K562 (cell line): Measurements from ENCODE around the gene SPATS2L. TPM values are rescaled to one million over a fixed set of nuclear protein-coding genes. Genes with fewer than 3 reads are reported as not detected.

Experiments
- ATAC-seq: fragments of 200-7000 bp; cut with Tn5 transposase; 3 replicates; pipeline ENCODE4 v1.9.1; 2020; ENCODE audit warnings: moderate library complexity
- BruUV-seq: library from RNA; stranded (reverse); fragments of 400-500 nt; replicated peaks from 2 replicates; lab custom pipeline; 2021; lab: Mats Ljungman, UMichigan
- CTCF ChIA-PET: fragments of 300-600 bp; formaldehyde crosslinking; extraction: SDS; loops from one replicate; lab custom pipeline; 2021; ENCODE audit warnings: low intra/inter-chr PET ratio; lab: Yijun Ruan, JAX
- POLR2A ChIA-PET: fragments of 300-600, 350-650 bp; sonication (Branson Sonifier 250); formaldehyde crosslinking; extraction: SDS; loops from one replicate; lab custom pipeline; 2021; ENCODE audit warnings: antibody characterized with exemption, inconsistent platforms; lab: Yijun Ruan, JAX
- DNase-seq, 4 experiments: peaks; one replicate each; pipeline versions ENCODE4 v3.0.0 to v3.0.0-alpha.2; 2011 to 2018; ENCODE audit warnings: low spot score in 3 of 4, mixed read lengths in 3 of 4; ENCODE audit errors: extremely low read depth in 1 of 4
- FAIRE-seq: peaks from 2 replicates; lab custom pipeline; 2011; peaks lifted over from hg19 to GRCh38; lab: Jason Lieb, UNC
- H2AFZ ChIP-seq: 2 replicates; pipeline ENCODE4 v1.6.0; 2011; ENCODE audit warnings: low read depth, low read length, control low read depth, inconsistent platforms
- H3K27ac ChIP-seq: fragments of 200-600 bp; 3 replicates; pipeline ENCODE4 v1.8.0; 2011; ENCODE audit warnings: low read depth, mild to moderate bottlenecking, control low read depth, inconsistent platforms, low read length, moderate library complexity, mixed read lengths; ENCODE audit errors: extremely low read depth
- H3K27me3 ChIP-seq, 2 experiments: fragments of 300-600 bp in 1 of 2; 2 replicates in 1 of 2; 3 replicates in 1 of 2; pipeline versions ENCODE4 v1.6.0 to v1.8.0; 2011; ENCODE audit warnings: inconsistent platforms in 2 of 2, low read length in 2 of 2, mild to moderate bottlenecking in 1 of 2, mixed read lengths in 1 of 2, moderate library complexity in 1 of 2; ENCODE audit not compliant: control insufficient read depth in 2 of 2, insufficient read depth in 2 of 2
- H3K36me3 ChIP-seq: fragments of 300-600 bp; 3 replicates; pipeline ENCODE4 v1.8.0; 2011; ENCODE audit warnings: mild to moderate bottlenecking, low read length, inconsistent platforms; ENCODE audit not compliant: control insufficient read depth, insufficient read depth
- H3K4me1 ChIP-seq, 2 experiments: fragments of 200-600 bp in 1 of 2; replicated peaks in 1 of 2; 2 replicates in 1 of 2; 3 replicates in 1 of 2; pipeline versions ENCODE4 v1.5.1 to v1.8.0; 2011; ENCODE audit warnings: inconsistent platforms in 2 of 2, low read length in 2 of 2, mild to moderate bottlenecking in 1 of 2, mixed read lengths in 1 of 2, moderate library complexity in 1 of 2; ENCODE audit not compliant: control insufficient read depth in 2 of 2, insufficient read depth in 2 of 2
- H3K4me2 ChIP-seq: 2 replicates; pipeline ENCODE4 v1.6.1; 2011; ENCODE audit warnings: low read length, control low read depth, inconsistent platforms, mixed read lengths; ENCODE audit not compliant: insufficient read depth
- H3K4me3 ChIP-seq: fragments of 200-600 bp; sonication (generic), shearing (Covaris generic); 2 replicates; pipeline ENCODE4 v1.5.1; 2016; ENCODE audit warnings: control low read depth, inconsistent platforms
- H3K79me2 ChIP-seq: fragments of 200-600 bp; 3 replicates; pipeline ENCODE4 v1.8.0; 2011; ENCODE audit warnings: low read length, inconsistent platforms; ENCODE audit not compliant: control insufficient read depth, insufficient read depth
- H3K9ac ChIP-seq, 2 experiments: 2 replicates each; pipeline versions ENCODE4 v1.6.0 to v1.6.1; 2011; ENCODE audit warnings: low read depth in 2 of 2, low read length in 2 of 2, control low read depth in 1 of 2, inconsistent platforms in 1 of 2, mild to moderate bottlenecking in 1 of 2, mixed read lengths in 1 of 2; ENCODE audit not compliant: insufficient read depth in 1 of 2
- H3K9me1 ChIP-seq: one replicate; pipeline ENCODE4 v1.6.0; 2011; ENCODE audit warnings: inconsistent platforms, mild to moderate bottlenecking, low read length, moderate library complexity; ENCODE audit not compliant: control insufficient read depth, insufficient read depth
- H3K9me3 ChIP-seq: replicated peaks from 2 replicates; pipeline ENCODE4 v1.5.1; 2011; ENCODE audit warnings: low read depth, low read length, inconsistent platforms; ENCODE audit not compliant: control insufficient read depth, insufficient read depth
- H4K20me1 ChIP-seq: replicated peaks from 2 replicates; pipeline ENCODE4 v1.6.1; 2011; ENCODE audit warnings: low read length, inconsistent platforms, mixed read lengths; ENCODE audit not compliant: control insufficient read depth, insufficient read depth
- CUX1 ChIP-seq: fragments of 200-800 bp; sonication (Bioruptor generic); IDR thresholded peaks from 2 replicates; pipeline ENCODE4 v1.6.1; 2016; ENCODE audit warnings: missing genetic modification characterization, missing compliant biosample characterization
- HNRNPUL1 ChIP-seq: fragments of 200-400 bp; formaldehyde crosslinking; IDR thresholded peaks from 2 replicates; pipeline ENCODE4 v1.6.1; 2017; ENCODE audit warnings: low read length
- KHSRP ChIP-seq: fragments of 450-650 bp; IDR thresholded peaks from 2 replicates; pipeline ENCODE4 v1.6.1; 2017
- LARP7 ChIP-seq: fragments of 450-650 bp; IDR thresholded peaks from 2 replicates; pipeline ENCODE4 v1.6.1; 2016
- MAFK ChIP-seq: IDR thresholded peaks from 2 replicates; pipeline ENCODE4 v1.6.1; 2011; ENCODE audit warnings: low read length, improper control_type of control experiment
- MLX ChIP-seq, 2 experiments: fragments of 450-650 bp in 1 of 2; sonication (generic) in 1 of 2; formaldehyde crosslinking; conservative IDR thresholded peaks; 2 replicates each; pipeline versions ENCODE4 v1.4.0 to v1.8.1; 2020 to 2022; ENCODE audit warnings: mild to moderate bottlenecking in 1 of 2, missing genetic modification reagents in 1 of 2
- NR2C2 ChIP-seq, 2 experiments: fragments of 200-800 bp in 1 of 2; sonication (Bioruptor generic) in 1 of 2; sonication (generic) in 1 of 2; formaldehyde crosslinking in 1 of 2; IDR thresholded peaks; 2 replicates each; pipeline versions ENCODE4 v1.6.1 to v1.8.0; 2016 to 2022; ENCODE audit warnings: mild to moderate bottlenecking in 1 of 2, missing compliant biosample characterization in 1 of 2, missing genetic modification characterization in 1 of 2, missing genetic modification reagents in 1 of 2
- POLR2G ChIP-seq: fragments of 200-400 bp; formaldehyde crosslinking; IDR thresholded peaks from 2 replicates; pipeline ENCODE4 v1.6.1; 2017; ENCODE audit warnings: low read depth, mild to moderate bottlenecking, antibody characterized with exemption, low read length, moderate library complexity
- RBM17 ChIP-seq: fragments of 200-400 bp; formaldehyde crosslinking; IDR thresholded peaks from 2 replicates; pipeline ENCODE4 v1.6.1; 2017; ENCODE audit warnings: low read depth, mild to moderate bottlenecking, low read length, borderline replicate concordance
- ZNF57 ChIP-seq: fragments of 450-650 bp; formaldehyde crosslinking; IDR thresholded peaks from 2 replicates; pipeline ENCODE4 v1.4.0; 2020; ENCODE audit warnings: mild to moderate bottlenecking, moderate library complexity
- WGBS: fragments of 100-300 bp; shearing (Covaris generic); methylation state at CpG from one replicate; pipeline ENCODE4 v1.1.6; 2016; ENCODE audit warnings: low coverage, mixed read lengths; ENCODE audit not compliant: insufficient coverage; ENCODE audit errors: missing lambda C conversion rate; 5-methylcytosine and 5-hydroxymethylcytosine counted together
- in situ Hi-C: fragments of 300-500 bp; cut with MboI; formaldehyde crosslinking; loops from 4 replicates; pipeline ENCODE4 v1.15.0; 2018; ENCODE audit warnings: inconsistent platforms, mixed read lengths
- intact Hi-C: fragments of 100-400 bp; cut with micrococcal nuclease; formaldehyde crosslinking; loops from 2 replicates; pipeline ENCODE4 v1.14.2; 2022
- polyA plus RNA-seq, 8 experiments: library from polyadenylated mRNA; depleted of rRNA in 4 of 8; stranded (reverse) in 5 of 8; unstranded in 3 of 8; fragments of >200 nt; fragmentation: Nextera tagmentation in 2 of 8; fragmentation: Illumina TruSeq in 1 of 8; extraction: Ambion mirVana in 2 of 8; extraction: Trizol in 1 of 8; gene quantifications; 2 replicates each; pipeline versions ENCODE4 v1.2.1 to v1.2.3, GENCODE V29; 2011 to 2014; ENCODE audit warnings: inconsistent platforms in 1 of 8, missing spikeins in 1 of 8
- total RNA-seq, 7 experiments: library from RNA; depleted of rRNA in 6 of 7; stranded (reverse); fragments of >200 nt in 6 of 7; fragmentation: Illumina TruSeq in 2 of 7; extraction: Trizol in 2 of 7; gene quantifications; 2 replicates each; pipeline versions ENCODE4 v1.2.1 to v1.2.3, GENCODE V29; 2011 to 2021; ENCODE audit warnings: low replicate concordance in 1 of 7

Gene SPATS2L
- total and polyA plus RNA-seq, 9 of the 15 experiments (the other 6 are each of a cell fraction or from before 2014, with no cell fraction given): 11.3 to 41.5 (median 24.9) TPM

GRCh38 chr2:200310545-200310971, 4.1 kb downstream of the SPATS2L start:
- Histone ChIP-seq H3K9me1 (no peaks in the 10 kb centered on the region), H3K4me3 (no peak overlapping the region), H3K4me2 (no peak overlapping the region), H3K36me3 (no peaks in the 10 kb centered on the region), H3K27ac (no peak overlapping the region), H2AFZ (no peak overlapping the region), H3K4me1 (peaks cover 5 to 10% of the 10 kb centered on the region in 2 experiments; a peak in 4 of 5 replicates), H4K20me1 (no peaks in the 10 kb centered on the region), H3K79me2 (peaks cover 8% of the 10 kb centered on the region; the same call in 1 of the 3 replicates), H3K27me3 (no peaks in the 10 kb centered on the region), H3K9ac (no peak overlapping the region), H3K9me3 (no peaks in the 10 kb centered on the region)
- no peak for ATAC-seq
- CTCF ChIA-PET: no interaction called here
- no peak for DNase-seq
- in situ Hi-C loops (no loop called here), intact Hi-C loops (no loop called here)
- TF ChIP-seq ZNF57 (CRISPR knock-in tag) (no peak), MLX (CRISPR knock-in tag; conservative IDR thresholded peaks at IDR 0.05) (no peak), MAFK (no peak), NR2C2 (CRISPR knock-in tag; IDR thresholded peaks at IDR 0.05) (no peak), NR2C2 (tag; IDR thresholded peaks at IDR 0.05) (no peak), POLR2G (no peak), KHSRP (no peak), RBM17 (no peak), HNRNPUL1 (no peak), CUX1 (CRISPR knock-in tag) (no peak), LARP7 (no peak)
- WGBS: 43% methylated on average over 2 of the region's 2 CpGs
- FAIRE-seq: no peak
- no TSS peak for BruUV-seq
- POLR2A ChIA-PET: no interaction called here
